GM06990 (cell line): Measurements from ENCODE around the gene UGT3A2.

Experiments used
- DNase-seq: peaks from one replicate; pipeline ENCODE4 v3.0.0-alpha.2; 2011; ENCODE audit not compliant: insufficient read length; ENCODE audit errors: extremely low read depth
- H3K27me3 ChIP-seq: replicated peaks from 2 replicates; pipeline ENCODE4 v1.6.0; 2011; ENCODE audit warnings: low read length; ENCODE audit not compliant: control insufficient read depth, insufficient read depth
- H3K36me3 ChIP-seq: 2 replicates; pipeline ENCODE4 v1.5.1; 2011; ENCODE audit warnings: low read length; ENCODE audit not compliant: control insufficient read depth, insufficient read depth
- H3K4me3 ChIP-seq: replicated peaks from 2 replicates; pipeline ENCODE4 v1.5.1; 2011; ENCODE audit warnings: low read depth, mild to moderate bottlenecking, control low read depth, low read length
- CTCF ChIP-seq: IDR thresholded peaks from 2 replicates; pipeline ENCODE4 v1.5.1; 2011; ENCODE audit warnings: low read length, control low read depth, mild to moderate bottlenecking, inconsistent platforms; ENCODE audit not compliant: insufficient read depth, poor library complexity, severe bottlenecking

UGT3A2 gene

GRCh38 chr5:35988529-35988928 is 78.2 kb downstream of the UGT3A2 start:
- TF ChIP-seq CTCF: no peak
- no peak for DNase-seq
- no peak overlapping the region for H3K4me3 ChIP-seq
- no peaks in the 10 kb centered on the region; the same call in 1 of the 2 replicates for H3K27me3 ChIP-seq
- H3K36me3 ChIP-seq: no peaks in the 10 kb centered on the region

GRCh38 chr5:35987776-35988175 is 78.9 kb downstream of the UGT3A2 start:
- Histone ChIP-seq H3K36me3 (no peaks in the 10 kb centered on the region), H3K4me3 (no peak overlapping the region), H3K27me3 (no peaks in the 10 kb centered on the region; the same call in 1 of the 2 replicates)
- no peak for DNase-seq
- no peak for TF ChIP-seq CTCF
